ENCODE results near the gene CD300H.

CD300H gene

GRCh38 chr17:74542727-74543383, 24.5 kb downstream of the CD300H start:
- no peaks in the 10 kb centered on the region for H3K4me1 ChIP-seq (ENCODE audit: control insufficient read depth, insufficient read depth, low read length)
- no peaks in the 10 kb centered on the region for H3K9me3 ChIP-seq (ENCODE audit: control insufficient read depth, insufficient read depth, low read depth, low read length)
- CTCF ChIA-PET = interaction anchor here (1.2 kb wide), 1 partner anchor 23 kb away, joined by 3 read pairs; no protein-coding TSS in a partner anchor
- H3K36me3 ChIP-seq (ENCODE audit: control insufficient read depth in 2 of 2, insufficient read depth in 1 of 2, low read length in 2 of 2) = no peaks in the 10 kb centered on the region
- H3K4me3 ChIP-seq (ENCODE audit: low read depth, low read length) = no peak overlapping the region
- POLR2A ChIA-PET = no interaction called here
- no peak overlapping the region for H3K27ac ChIP-seq (ENCODE audit: extremely low read depth, low read depth, low read length)
- TF ChIP-seq ZNF449 (tag by site-specific recombination; IDR thresholded peaks at IDR 0.05) (no peak), ZNF530 (tag by site-specific recombination; IDR thresholded peaks at IDR 0.05; ENCODE audit: low read depth) (no peak), ZNF26 (tag by site-specific recombination; IDR thresholded peaks at IDR 0.05) (no peak), ZNF423 (tag by site-specific recombination; IDR thresholded peaks at IDR 0.05) (no peak), KLF1 (tag by site-specific recombination; IDR thresholded peaks at IDR 0.05) (no peak), ZNF354C (tag by site-specific recombination; IDR thresholded peaks at IDR 0.05; ENCODE audit: borderline replicate concordance, low read depth) (no peak), PATZ1 (tag by site-specific recombination; IDR thresholded peaks at IDR 0.05) (no peak), ZNF610 (tag by site-specific recombination; IDR thresholded peaks at IDR 0.05; ENCODE audit: borderline replicate concordance) (no peak), GLI4 (tag by site-specific recombination; IDR thresholded peaks at IDR 0.05) (no peak), ZNF2 (tag by site-specific recombination; IDR thresholded peaks at IDR 0.05) (no peak), ZBTB49 (tag by site-specific recombination; IDR thresholded peaks at IDR 0.05; ENCODE audit: low read depth) (no peak)

GRCh38 chr17:74542166-74542565, 25.1 kb downstream of the CD300H start:
- Histone ChIP-seq H3K27ac (ENCODE audit: extremely low read depth, low read depth, low read length) (no peak overlapping the region), H3K4me1 (ENCODE audit: control insufficient read depth, insufficient read depth, low read length) (no peaks in the 10 kb centered on the region), H3K36me3 (ENCODE audit: control insufficient read depth in 2 of 2, insufficient read depth in 1 of 2, low read length in 2 of 2) (no peaks in the 10 kb centered on the region), H3K4me3 (ENCODE audit: low read depth, low read length) (no peak overlapping the region), H3K9me3 (ENCODE audit: control insufficient read depth, insufficient read depth, low read depth, low read length) (no peaks in the 10 kb centered on the region)
- ChIA-PET POLR2A (no interaction called here), CTCF (interaction anchor here (1.2 to 1.5 kb wide), 2 partner anchors 10 to 24 kb away, joined by 3 to 4 read pairs; no protein-coding TSS in a partner anchor)
- TF ChIP-seq ZSCAN18 (tag by site-specific recombination; IDR thresholded peaks at IDR 0.05) (no peak), ZBTB48 (tag by site-specific recombination; IDR thresholded peaks at IDR 0.05) (no peak), KLF10 (tag by site-specific recombination; IDR thresholded peaks at IDR 0.05) (no peak), CTCF (tag by site-specific recombination; IDR thresholded peaks at IDR 0.05) (no peak), ZNF266 (tag by site-specific recombination; IDR thresholded peaks at IDR 0.05; ENCODE audit: low read depth) (no peak)
